Activated naive CD4-positive, alpha-beta T cell treated with anti-CD3 and anti-CD28 coated beads, Interleukin-2, amount 50 U/mL, for 72 hours (primary cell): ENCODE measurements around the gene DGKB. TPM values are rescaled to one million over a fixed set of nuclear protein-coding genes. Genes with fewer than 3 reads are reported as not detected.

ENCODE experiments used
- ATAC-seq, 2 donors: fragments of 150-1000 bp; cut with Tn5 transposase; 2 replicates each; pipeline ENCODE4 v1.10.0; 2021; ENCODE audit warnings: mild to moderate bottlenecking in 2 of 2, moderate library complexity in 2 of 2
- DNase-seq, 2 donors: peaks; one replicate each; pipeline ENCODE4 v3.0.0; 2021 to 2022; ENCODE audit warnings: low spot score in 2 of 2
- H3K27ac Mint-ChIP-seq, 2 donors: one replicate each; pipeline ENCODE4 v1.8.0; 2022; ENCODE audit warnings: mild to moderate bottlenecking in 2 of 2, mixed read lengths in 2 of 2
- H3K36me3 Mint-ChIP-seq, 2 donors: one replicate each; pipeline ENCODE4 v1.8.0; 2022; ENCODE audit warnings: mixed read lengths in 2 of 2
- H3K9me3 Mint-ChIP-seq, 2 donors: one replicate each; pipeline ENCODE4 v1.8.0; 2022; ENCODE audit warnings: mixed read lengths in 2 of 2
- total RNA-seq, 2 donors: library from RNA; stranded (reverse); gene quantifications; one replicate each; pipeline ENCODE4 v1.2.3, GENCODE V29; 2022

DGKB gene
- total RNA-seq, 2 donors from 2014 or later, result not detected

DNA sequence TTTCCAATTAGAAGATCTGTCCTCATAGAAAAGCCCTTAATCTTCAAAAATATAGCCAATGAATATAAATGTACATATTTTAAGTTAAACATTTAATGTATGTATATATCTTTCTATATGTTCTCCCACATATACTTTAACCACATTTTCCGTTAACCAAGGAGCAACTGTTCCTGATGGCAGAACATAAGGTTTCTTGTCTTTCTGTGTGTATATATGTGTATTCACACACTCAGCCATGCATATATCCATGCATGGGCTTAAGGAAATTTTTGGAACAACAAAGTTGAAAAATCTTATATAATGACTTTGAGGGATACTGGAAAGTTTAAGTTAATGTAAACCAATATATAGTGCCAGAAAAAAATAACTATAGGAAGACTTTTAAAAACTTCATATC, 274.0 kb downstream of the DGKB start:
- Mint-ChIP-seq H3K36me3 (no peaks in the 10 kb centered on the region), H3K27ac (no peak overlapping the region), H3K9me3 (peaks cover 3 to 4% of the 10 kb centered on the region in 2 donors)
- DNase-seq, result no peak
- no peak for ATAC-seq

DNA sequence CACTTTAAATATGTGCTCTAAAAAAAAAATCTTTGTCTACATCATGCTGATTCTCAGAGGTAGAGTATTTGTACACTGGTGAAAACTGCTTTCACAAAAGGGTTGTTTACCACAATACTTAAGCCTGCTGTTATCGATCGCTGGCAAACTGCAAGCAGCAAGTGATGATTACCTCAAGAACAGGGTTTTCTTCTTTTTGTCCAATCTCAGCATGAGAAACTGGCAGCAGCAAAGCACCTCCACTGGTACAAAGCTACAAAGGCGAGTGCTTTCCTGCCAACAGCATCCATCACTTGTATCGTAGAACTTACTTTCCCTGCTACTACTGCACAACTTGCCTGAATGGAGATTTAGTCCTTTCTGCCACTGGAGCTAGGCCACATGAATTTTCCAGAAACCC, 276.5 kb downstream of the DGKB start:
- Mint-ChIP-seq H3K36me3 (no peaks in the 10 kb centered on the region), H3K27ac (no peak overlapping the region), H3K9me3 (peaks cover 11 to 12% of the 10 kb centered on the region in 2 donors)
- DNase-seq, result no peak
- ATAC-seq, result no peak

DNA sequence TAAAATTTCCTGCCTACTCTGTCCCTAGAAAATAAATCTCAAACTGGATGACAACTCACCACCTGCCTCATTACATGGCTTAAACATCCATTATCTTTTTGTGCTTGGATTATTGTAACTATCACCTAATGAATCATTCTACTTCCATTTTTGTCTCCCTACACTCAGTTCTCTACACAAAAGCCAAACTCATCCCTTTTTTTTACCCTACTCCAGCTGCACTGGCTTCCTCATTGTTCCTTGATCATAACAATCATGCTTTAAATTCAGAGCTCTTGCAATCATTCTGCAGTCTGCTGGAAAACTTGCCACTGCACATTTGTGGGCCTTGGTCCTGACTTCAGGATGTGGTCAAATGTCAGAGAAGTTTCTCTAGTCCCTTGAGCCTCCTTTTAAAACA, 280.0 kb downstream of the DGKB start:
- Mint-ChIP-seq H3K36me3 (no peaks in the 10 kb centered on the region), H3K27ac (no peak overlapping the region), H3K9me3 (peaks cover 9 to 10% of the 10 kb centered on the region in 2 donors)
- no peak for DNase-seq
- no peak for ATAC-seq

DNA sequence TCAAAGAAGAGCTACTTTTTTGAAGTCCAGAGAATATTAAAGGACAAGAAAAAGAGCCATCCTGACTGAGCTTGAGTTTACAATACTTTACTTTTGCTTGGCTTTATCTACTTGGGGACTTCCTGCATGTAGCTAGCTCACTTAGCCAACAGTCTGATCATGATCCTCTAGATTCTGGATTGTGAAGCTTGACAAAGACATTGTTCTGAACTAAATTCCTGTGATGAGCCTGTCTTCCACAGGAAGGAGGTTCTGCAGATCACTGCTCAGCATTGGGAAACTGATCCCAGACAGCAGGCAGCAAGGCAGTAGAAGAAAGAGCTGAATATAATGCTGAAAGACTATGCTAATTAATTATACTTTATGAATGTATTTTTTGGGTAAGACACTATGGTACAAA, 296.4 kb downstream of the DGKB start:
- ATAC-seq (no peak), DNase-seq (no peak)
- Mint-ChIP-seq H3K27ac (no peak overlapping the region), H3K9me3 (peaks cover 18% of the 10 kb centered on the region in 2 donors), H3K36me3 (no peaks in the 10 kb centered on the region)

DNA sequence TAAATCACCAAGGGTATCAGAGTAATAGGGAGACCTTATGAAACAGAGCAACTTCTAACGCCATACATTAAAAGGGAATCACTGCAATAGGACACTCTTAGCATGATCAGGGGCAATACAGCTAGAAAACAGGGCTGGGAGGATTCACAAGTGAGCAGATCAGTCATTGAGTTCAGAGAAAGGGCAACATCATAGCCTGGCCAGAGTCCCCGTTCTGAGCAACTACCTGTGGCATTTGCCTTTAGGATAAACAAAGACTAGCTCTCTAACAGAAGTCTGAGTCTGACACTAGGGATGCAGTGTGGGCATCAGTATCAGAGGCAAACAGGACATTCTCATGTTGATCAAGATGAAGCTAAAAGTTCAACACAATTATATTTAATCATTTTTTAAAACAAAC, 297.9 kb downstream of the DGKB start:
- peaks cover 10 to 16% of the 10 kb centered on the region in 2 donors for H3K9me3 Mint-ChIP-seq
- no peaks in the 10 kb centered on the region for H3K36me3 Mint-ChIP-seq
- ATAC-seq (no peak), DNase-seq (no peak)
- H3K27ac Mint-ChIP-seq, result no peak overlapping the region

DNA sequence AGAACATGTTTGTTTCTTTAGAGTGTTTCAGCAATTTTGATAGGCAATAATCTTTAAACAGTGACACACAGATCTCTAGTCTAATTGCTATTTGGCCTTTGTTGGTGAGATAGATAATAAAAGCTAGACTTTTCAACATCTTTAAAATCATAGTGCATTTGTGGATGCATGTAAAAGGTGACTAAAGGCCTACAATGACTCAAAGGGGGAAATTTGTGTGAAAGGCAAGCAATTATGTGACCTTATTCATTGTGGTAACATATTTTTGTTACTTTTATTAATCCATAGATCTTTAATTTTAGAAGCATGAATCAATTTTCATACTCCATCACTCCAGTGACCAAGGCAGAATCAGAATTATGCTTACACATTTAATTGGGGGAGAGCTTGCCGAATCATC, 299.7 kb downstream of the DGKB start:
- DNase-seq (no peak), ATAC-seq (no peak)
- Mint-ChIP-seq H3K36me3 (no peaks in the 10 kb centered on the region), H3K9me3 (peaks cover 10 to 11% of the 10 kb centered on the region in 2 donors), H3K27ac (no peak overlapping the region)

DNA sequence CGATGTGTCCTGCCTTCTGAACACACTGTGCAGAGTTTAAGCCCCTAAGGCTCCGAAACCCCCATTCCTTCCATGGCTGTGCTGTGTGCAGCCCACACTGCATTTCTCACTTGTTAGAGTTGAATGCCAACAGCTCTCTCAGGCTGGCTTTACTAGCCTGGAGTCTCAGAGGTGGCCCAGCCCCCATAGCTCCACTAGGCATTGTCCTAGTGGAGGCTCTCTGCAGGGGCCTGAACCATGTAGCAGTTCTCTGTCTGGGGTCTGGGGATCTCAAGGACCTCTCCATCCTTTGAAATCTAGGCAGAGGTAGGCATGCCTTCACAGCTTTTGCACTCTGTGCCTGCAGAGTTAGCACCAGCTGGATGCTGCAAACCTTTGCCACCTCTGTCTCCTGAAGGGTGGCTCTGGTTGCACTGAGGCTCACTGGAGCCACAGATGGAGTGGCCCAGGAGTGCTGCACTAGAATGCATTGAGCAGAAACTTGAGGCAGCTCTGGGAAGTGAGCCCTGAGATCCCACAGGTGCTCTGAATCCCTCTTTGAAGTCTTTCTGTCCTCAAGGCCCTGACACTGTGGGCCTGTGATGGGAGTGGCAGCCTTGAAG, 301.7 kb downstream of the DGKB start:
- ATAC-seq (no peak), DNase-seq (no peak)
- Mint-ChIP-seq H3K9me3 (peaks cover 10 to 11% of the 10 kb centered on the region in 2 donors), H3K27ac (no peak overlapping the region), H3K36me3 (no peaks in the 10 kb centered on the region)

DNA sequence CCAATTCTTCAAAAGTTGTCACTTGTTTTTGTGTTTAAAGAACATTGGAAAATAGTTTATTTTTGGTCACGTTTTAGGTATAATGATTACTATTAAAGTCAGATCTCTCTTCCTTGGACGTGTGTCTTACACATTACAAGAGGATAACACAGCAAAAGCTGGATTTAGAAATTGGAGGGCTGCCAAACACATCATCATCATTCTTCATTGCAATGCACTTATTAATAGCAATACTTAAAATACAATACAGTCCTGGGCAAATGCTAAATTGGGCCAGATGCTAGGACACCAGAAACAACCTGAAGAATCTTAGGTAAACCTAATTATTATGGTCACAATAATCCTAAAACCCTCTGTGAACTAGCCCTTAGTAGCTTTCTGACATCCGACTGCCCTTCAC, 303.6 kb downstream of the DGKB start:
- Mint-ChIP-seq H3K27ac (no peak overlapping the region), H3K9me3 (peaks cover 10 to 14% of the 10 kb centered on the region in 2 donors), H3K36me3 (no peaks in the 10 kb centered on the region)
- DNase-seq, result no peak
- no peak for ATAC-seq

DNA sequence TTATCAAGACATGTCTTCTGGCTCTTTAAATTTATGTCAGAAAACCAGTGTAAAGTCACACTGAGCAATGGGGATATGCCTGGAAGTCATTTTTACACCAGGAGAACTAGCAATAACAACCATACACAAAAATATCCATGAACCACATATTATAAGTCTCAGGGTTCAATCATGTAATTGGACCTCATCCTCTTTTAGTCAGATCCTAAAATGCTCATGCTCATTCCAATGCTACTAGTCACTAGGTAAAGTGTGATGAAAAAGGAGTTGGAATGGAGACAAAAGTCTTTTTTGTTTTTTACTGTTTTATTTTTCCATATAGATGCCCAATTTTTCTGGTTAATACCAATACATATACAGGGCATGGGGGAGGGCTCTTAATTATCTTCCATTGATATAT, 306.1 kb downstream of the DGKB start:
- ATAC-seq, result no peak
- Mint-ChIP-seq H3K36me3 (no peaks in the 10 kb centered on the region), H3K9me3 (peaks cover 1 to 5% of the 10 kb centered on the region in 2 donors), H3K27ac (no peak overlapping the region)
- DNase-seq, result no peak

DNA sequence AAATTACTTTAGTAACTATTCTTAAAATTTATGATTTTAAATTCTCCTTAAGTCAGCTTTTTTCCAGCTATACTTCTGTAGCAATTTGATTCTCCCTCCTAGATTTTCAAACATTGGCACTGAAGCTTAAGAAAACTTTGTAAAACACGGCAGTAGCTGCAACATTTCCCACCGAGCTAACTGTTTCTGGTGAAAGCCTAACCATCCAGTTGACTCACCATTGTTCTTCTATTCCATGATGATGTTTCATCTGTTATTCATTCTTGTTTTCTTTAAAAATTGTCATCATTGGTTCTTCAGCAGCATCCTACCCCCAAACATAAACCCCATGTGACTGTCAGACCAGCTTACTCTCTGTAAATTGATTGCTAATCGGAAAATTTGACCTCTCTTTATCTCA, 312.3 kb downstream of the DGKB start:
- no peak overlapping the region for H3K27ac Mint-ChIP-seq
- H3K9me3 Mint-ChIP-seq, result peaks cover 10 to 17% of the 10 kb centered on the region in 2 donors
- H3K36me3 Mint-ChIP-seq, result no peaks in the 10 kb centered on the region
- no peak for DNase-seq
- ATAC-seq, result no peak

DNA sequence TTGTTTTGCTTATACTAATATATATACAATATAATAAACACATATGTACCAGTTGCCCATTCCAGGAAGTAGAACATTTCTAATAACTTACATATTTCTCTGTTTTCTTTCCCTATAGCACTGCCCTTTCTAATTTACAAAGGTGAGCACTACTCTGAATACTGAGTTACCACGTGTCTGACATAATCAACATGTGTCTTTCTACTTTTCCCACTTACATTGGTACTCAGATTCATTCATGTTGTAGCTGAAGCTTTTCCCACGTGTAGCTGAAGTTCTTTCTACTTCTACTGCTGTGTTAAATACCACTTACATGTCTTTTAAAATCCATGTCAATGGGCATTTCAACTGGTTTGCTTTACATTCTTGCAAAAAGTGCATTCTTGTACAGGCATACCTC, 317.3 kb downstream of the DGKB start:
- no peak overlapping the region for H3K27ac Mint-ChIP-seq
- DNase-seq (no peak), ATAC-seq (no peak)
- peaks cover 11 to 14% of the 10 kb centered on the region in 2 donors for H3K9me3 Mint-ChIP-seq
- no peaks in the 10 kb centered on the region for H3K36me3 Mint-ChIP-seq

DNA sequence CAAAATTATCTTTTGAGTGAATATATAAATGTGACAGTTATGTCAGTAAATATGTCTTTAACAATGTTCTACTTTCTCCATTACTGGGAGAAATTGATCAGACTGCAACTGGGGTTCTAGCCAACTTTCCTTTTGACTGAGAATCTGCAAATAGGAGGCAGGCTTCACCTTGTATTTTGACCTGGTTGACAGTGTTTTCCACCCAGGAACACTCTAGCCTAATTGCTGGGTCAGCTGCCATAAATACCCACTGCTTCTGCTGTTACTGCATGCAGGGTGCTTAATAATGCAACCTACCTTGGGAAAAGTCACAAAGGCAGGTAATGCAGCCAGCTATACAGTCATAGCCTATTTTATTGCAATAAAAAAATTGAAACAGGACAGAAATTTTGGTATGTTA, 319.0 kb downstream of the DGKB start:
- Mint-ChIP-seq H3K27ac (no peak overlapping the region), H3K9me3 (peaks cover 10 to 14% of the 10 kb centered on the region in 2 donors), H3K36me3 (no peaks in the 10 kb centered on the region)
- ATAC-seq (no peak), DNase-seq (no peak)

DNA sequence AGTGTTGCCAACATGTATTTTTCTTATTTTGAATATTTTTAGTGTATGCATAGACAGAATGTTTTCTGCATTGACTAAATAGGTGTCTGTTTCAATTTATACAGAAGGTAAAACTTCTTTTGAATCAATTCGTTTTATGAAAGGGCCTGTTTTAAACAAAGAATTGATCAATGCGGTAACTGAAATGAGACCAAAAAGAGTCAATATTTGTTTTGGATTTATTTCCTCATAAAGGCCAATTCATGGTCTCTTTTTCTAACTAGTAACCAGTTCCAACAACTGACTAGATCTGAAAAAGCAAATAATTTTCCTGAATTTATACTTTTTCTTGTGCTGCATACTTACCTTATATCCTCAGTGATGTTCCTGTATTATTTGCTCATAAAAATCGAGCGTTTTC, 320.5 kb downstream of the DGKB start:
- ATAC-seq (no peak), DNase-seq (no peak)
- Mint-ChIP-seq H3K36me3 (no peaks in the 10 kb centered on the region), H3K27ac (no peak overlapping the region), H3K9me3 (peaks cover 8 to 11% of the 10 kb centered on the region in 2 donors)

DNA sequence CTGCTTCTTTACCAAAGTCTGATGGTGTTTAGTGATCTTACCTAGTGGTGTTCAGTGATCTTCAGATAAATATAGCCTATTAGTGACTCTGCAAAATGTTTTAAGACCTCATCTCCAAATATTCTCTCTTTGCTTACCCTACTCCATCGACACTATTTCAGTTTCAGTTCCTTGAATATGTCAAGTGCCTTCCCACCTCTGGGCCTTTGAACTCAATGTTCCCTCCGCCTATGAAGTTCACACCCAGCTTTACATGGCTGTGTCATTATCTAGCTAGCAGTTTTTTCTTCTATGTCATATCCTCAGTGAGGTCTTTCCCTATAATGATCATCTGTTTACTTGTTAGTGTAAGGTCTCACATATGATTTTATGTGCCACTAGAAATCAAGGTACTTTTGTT, 322.6 kb downstream of the DGKB start:
- no peak for ATAC-seq
- H3K36me3 Mint-ChIP-seq, result no peaks in the 10 kb centered on the region
- H3K27ac Mint-ChIP-seq, result no peak overlapping the region
- H3K9me3 Mint-ChIP-seq, result peaks cover 0 to 9% of the 10 kb centered on the region in 2 donors
- no peak for DNase-seq

DNA sequence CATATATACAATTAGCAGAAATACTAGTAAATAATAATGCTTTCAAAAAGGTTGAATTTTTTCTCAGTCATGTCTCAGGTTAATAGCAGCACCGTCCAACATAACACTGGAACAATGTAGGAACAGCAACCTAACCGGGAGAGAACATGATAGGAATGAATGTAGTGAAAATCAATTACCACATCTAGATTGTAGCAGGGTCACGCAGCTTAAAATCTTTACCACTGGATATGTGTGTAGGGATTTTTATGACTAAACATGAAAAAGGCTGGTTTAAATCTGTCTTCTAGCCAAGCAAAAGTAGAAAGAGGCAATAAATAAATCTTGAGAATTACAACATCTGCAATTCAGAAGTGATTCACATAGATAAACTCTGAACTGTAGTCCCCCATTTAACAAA, 326.0 kb downstream of the DGKB start:
- H3K27ac Mint-ChIP-seq, result no peak overlapping the region
- peaks cover 6 to 11% of the 10 kb centered on the region in 2 donors for H3K9me3 Mint-ChIP-seq
- ATAC-seq, result no peak
- DNase-seq, result no peak
- no peaks in the 10 kb centered on the region for H3K36me3 Mint-ChIP-seq

DNA sequence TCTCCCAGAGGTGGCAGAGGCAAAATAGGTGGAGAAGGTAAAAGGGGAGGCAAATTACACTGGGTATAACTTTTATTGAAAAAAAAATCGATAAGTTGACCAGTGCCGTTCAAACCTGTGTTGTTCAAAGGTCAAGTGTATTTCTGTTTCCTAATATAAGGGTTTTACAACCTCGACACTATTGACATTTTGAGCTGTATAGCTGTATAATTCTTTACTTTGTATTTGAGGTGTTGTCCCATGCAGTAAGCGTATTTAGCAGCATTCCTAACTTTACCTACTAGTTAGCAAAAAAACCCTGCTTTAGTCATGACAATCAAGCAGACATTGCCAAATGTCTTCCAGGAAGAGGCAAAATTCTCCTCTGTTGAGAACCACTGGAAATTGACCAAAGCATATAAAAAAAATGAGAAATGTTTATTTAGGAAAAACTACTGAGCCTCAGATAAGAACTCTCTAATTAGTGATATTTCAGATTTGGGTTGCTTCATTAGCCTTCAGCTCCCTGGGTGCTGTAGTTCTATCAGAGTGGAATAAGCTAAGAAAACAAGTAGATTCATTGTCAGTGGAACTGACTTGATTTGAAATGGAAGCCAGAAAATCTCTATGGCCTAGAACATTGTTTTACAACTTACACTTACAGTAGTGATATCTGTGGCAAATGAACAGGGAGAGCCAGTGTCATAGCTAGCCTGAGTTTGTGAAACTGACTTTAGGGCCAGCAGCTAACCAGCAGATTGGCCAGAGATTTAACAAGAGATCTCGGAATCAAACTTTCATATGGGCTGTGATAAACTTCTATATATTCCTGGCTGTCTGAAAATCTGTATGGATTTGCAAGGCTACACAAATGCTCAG, 331.6 kb downstream of the DGKB start:
- Mint-ChIP-seq H3K36me3 (no peaks in the 10 kb centered on the region), H3K9me3 (peaks cover 7 to 11% of the 10 kb centered on the region in 2 donors), H3K27ac (no peak overlapping the region)
- DNase-seq, result no peak
- no peak for ATAC-seq

DNA sequence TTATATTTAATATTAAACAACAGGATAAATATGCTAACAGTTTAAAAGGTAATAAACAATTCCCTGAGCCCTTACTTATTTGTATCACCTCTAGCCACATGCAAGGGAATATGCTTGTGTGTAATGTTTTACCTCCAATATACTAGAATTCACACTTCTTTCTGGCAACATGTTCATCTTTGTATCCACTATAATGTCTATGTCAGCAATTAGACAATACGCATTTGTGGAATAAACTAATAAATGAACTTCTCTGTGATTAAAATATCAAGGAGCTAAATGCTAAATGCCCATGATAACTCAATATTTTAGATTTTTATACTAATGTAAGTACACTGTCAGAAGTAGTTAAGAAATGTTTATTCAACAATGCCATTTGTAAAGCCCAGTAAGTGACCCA, 350.5 kb downstream of the DGKB start:
- no peak for DNase-seq
- no peak for ATAC-seq
- no peaks in the 10 kb centered on the region for H3K36me3 Mint-ChIP-seq
- H3K27ac Mint-ChIP-seq, result no peak overlapping the region
- peaks cover 10 to 11% of the 10 kb centered on the region in 2 donors for H3K9me3 Mint-ChIP-seq

DNA sequence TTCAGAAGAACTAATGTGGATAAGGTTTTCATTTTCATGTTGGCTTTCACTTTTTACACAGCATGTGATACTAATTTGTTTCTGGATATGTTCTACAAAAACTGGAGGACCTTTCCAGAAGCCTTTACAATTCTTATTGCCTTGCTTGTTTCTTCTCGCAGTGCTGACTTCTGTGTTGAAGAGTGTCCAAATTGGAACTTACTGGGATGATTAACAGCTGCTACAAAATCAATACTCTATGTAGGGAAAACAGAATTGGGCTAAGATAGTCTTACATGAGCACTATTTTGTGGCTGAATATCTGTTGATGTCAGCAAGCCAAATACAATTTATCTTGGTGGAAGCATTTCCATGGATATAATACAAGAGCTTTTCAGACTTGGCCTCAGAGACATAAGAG, 351.2 kb downstream of the DGKB start:
- DNase-seq (no peak), ATAC-seq (no peak)
- peaks cover 10 to 11% of the 10 kb centered on the region in 2 donors for H3K9me3 Mint-ChIP-seq
- no peaks in the 10 kb centered on the region for H3K36me3 Mint-ChIP-seq
- no peak overlapping the region for H3K27ac Mint-ChIP-seq
